K562 (cell line): ENCODE measurements around the gene HDAC10. TPM values are rescaled to one million over a fixed set of nuclear protein-coding genes. Genes with fewer than 3 reads are reported as not detected.

Experiments
- BACH1 ChIP-seq: fragments of 200-800 bp; sonication (Bioruptor generic); IDR thresholded peaks from 2 replicates; pipeline ENCODE4 v1.6.1; 2016; ENCODE audit warnings: missing genetic modification characterization, missing compliant biosample characterization
- CCNT2 ChIP-seq: IDR thresholded peaks from 2 replicates; pipeline ENCODE4 v1.6.1; 2011; ENCODE audit warnings: borderline replicate concordance, low read depth, mild to moderate bottlenecking, moderate library complexity, mixed read lengths, low read length; ENCODE audit not compliant: insufficient read length; ENCODE audit errors: extremely low read depth
- CEBPB ChIP-seq: fragments of 450-650 bp; IDR thresholded peaks from 2 replicates; pipeline ENCODE4 v1.6.1; 2016; ENCODE audit warnings: missing genetic modification characterization, missing compliant biosample characterization
- MCM5 ChIP-seq: fragments of 450-650 bp; IDR thresholded peaks from 2 replicates; pipeline ENCODE4 v1.6.1; 2016; ENCODE audit warnings: low read depth
- MIER1 ChIP-seq: fragments of 450-650 bp; IDR thresholded peaks from 2 replicates; pipeline ENCODE4 v1.6.1; 2016; ENCODE audit warnings: antibody characterized with exemption, mild to moderate bottlenecking, low read depth
- MXI1 ChIP-seq: IDR thresholded peaks from 2 replicates; pipeline ENCODE4 v1.6.1; 2011; ENCODE audit warnings: low read depth, mild to moderate bottlenecking, improper control_type of control experiment, low read length
- NRF1 ChIP-seq, 2 experiments: fragments of 450-650 bp; IDR thresholded peaks in 1 of 2; conservative IDR thresholded peaks in 1 of 2; 2 replicates each; pipeline ENCODE4 v1.6.1; 2014; ENCODE audit warnings: mild to moderate bottlenecking in 2 of 2
- PTBP1 ChIP-seq: fragments of 200-400 bp; formaldehyde crosslinking; IDR thresholded peaks from 2 replicates; pipeline ENCODE4 v1.6.1; 2017; ENCODE audit warnings: low read depth, low read length
- RBM39 ChIP-seq: fragments of 200-400 bp; formaldehyde crosslinking; optimal IDR thresholded peaks from 2 replicates; pipeline ENCODE3; 2018; ENCODE audit warnings: low read depth, low read length
- polyA plus RNA-seq, 8 experiments: library from polyadenylated mRNA; depleted of rRNA in 4 of 8; stranded (reverse) in 5 of 8; unstranded in 3 of 8; fragments of >200 nt; fragmentation: Nextera tagmentation in 2 of 8; fragmentation: Illumina TruSeq in 1 of 8; extraction: Ambion mirVana in 2 of 8; extraction: Trizol in 1 of 8; gene quantifications; 2 replicates each; pipeline versions ENCODE4 v1.2.1 to v1.2.3, GENCODE V29; 2011 to 2014; ENCODE audit warnings: inconsistent platforms in 1 of 8, missing spikeins in 1 of 8
- total RNA-seq, 7 experiments: library from RNA; depleted of rRNA in 6 of 7; stranded (reverse); fragments of >200 nt in 6 of 7; fragmentation: Illumina TruSeq in 2 of 7; extraction: Trizol in 2 of 7; gene quantifications; 2 replicates each; pipeline versions ENCODE4 v1.2.1 to v1.2.3, GENCODE V29; 2011 to 2021; ENCODE audit warnings: low replicate concordance in 1 of 7
- TF ChIP-seq, protein P1 (sequence below): sonication (generic); formaldehyde crosslinking; IDR thresholded peaks from 2 replicates; pipeline ENCODE4 v1.8.1; 2023; ENCODE audit warnings: mild to moderate bottlenecking, missing genetic modification reagents
- TF ChIP-seq, protein P2 (sequence below), 2 experiments: fragments of 450-650 bp; formaldehyde crosslinking in 1 of 2; IDR thresholded peaks; 2 replicates each; pipeline versions ENCODE4 v1.4.0 to v1.6.1; 2014 to 2020; ENCODE audit warnings: mild to moderate bottlenecking in 2 of 2, borderline replicate concordance in 1 of 2, low read depth in 1 of 2
- TF ChIP-seq, protein P3 (sequence below): fragments of 250-450 bp; sonication (Bioruptor Pico); IDR thresholded peaks from 2 replicates; pipeline ENCODE4 v1.5.0; 2021
- TF ChIP-seq, protein P4 (sequence below): IDR thresholded peaks from 2 replicates; pipeline ENCODE4 v1.6.1; 2016; ENCODE audit warnings: missing genetic modification characterization, missing compliant biosample characterization

HDAC10 gene
- total and polyA plus RNA-seq, 9 of the 15 experiments (the other 6 are each of a cell fraction or from before 2014, with no cell fraction given): 0.10 to 44.2 (median 6.5) TPM

DNA sequence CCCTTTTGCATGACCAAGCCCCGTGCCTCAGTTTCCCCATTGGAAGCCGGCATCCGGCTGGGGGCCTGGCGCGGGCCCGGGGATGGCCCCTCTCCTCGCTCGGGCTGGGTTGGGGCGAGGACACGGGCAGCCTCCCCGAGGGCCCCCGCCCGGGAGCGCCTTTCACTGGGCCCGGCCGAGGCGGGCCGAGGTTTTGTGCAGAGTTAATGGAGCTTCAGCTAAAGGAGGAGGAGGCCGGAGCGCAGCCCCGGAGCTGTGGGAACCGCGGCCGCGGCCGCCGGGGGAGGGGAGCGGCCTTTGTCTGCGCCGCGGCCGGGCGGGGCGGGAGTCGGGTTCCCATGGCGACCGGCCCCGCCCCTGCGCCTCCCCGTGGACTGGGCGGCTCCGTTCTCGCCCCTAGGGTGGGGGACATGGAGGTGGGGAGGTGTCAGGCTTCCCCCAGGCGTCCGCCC, 20.5 kb upstream of the HDAC10 start (continued):
- TF ChIP-seq NRF1 (conservative IDR thresholded peaks at IDR 0.05 in 1 of 2, IDR thresholded peaks at IDR 0.05 in 1 of 2) (peak in 1 of 2 experiments; percentile 24; a peak in 2 of 4 replicates), MCM5 (no peak), MXI1 (peak; percentile 81), RBM39 (no peak), PTBP1 (no peak), CCNT2 (no peak), MIER1 (no peak), BACH1 (tag) (no peak), CEBPB (tag) (no peak)
- TF ChIP-seq, protein P1, sequence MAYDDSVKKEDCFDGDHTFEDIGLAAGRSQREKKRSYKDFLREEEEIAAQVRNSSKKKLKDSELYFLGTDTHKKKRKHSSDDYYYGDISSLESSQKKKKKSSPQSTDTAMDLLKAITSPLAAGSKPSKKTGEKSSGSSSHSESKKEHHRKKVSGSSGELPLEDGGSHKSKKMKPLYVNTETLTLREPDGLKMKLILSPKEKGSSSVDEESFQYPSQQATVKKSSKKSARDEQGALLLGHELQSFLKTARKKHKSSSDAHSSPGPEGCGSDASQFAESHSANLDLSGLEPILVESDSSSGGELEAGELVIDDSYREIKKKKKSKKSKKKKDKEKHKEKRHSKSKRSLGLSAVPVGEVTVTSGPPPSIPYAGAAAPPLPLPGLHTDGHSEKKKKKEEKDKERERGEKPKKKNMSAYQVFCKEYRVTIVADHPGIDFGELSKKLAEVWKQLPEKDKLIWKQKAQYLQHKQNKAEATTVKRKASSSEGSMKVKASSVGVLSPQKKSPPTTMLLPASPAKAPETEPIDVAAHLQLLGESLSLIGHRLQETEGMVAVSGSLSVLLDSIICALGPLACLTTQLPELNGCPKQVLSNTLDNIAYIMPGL: no peak
- TF ChIP-seq, protein P2, sequence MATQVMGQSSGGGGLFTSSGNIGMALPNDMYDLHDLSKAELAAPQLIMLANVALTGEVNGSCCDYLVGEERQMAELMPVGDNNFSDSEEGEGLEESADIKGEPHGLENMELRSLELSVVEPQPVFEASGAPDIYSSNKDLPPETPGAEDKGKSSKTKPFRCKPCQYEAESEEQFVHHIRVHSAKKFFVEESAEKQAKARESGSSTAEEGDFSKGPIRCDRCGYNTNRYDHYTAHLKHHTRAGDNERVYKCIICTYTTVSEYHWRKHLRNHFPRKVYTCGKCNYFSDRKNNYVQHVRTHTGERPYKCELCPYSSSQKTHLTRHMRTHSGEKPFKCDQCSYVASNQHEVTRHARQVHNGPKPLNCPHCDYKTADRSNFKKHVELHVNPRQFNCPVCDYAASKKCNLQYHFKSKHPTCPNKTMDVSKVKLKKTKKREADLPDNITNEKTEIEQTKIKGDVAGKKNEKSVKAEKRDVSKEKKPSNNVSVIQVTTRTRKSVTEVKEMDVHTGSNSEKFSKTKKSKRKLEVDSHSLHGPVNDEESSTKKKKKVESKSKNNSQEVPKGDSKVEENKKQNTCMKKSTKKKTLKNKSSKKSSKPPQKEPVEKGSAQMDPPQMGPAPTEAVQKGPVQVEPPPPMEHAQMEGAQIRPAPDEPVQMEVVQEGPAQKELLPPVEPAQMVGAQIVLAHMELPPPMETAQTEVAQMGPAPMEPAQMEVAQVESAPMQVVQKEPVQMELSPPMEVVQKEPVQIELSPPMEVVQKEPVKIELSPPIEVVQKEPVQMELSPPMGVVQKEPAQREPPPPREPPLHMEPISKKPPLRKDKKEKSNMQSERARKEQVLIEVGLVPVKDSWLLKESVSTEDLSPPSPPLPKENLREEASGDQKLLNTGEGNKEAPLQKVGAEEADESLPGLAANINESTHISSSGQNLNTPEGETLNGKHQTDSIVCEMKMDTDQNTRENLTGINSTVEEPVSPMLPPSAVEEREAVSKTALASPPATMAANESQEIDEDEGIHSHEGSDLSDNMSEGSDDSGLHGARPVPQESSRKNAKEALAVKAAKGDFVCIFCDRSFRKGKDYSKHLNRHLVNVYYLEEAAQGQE (IDR thresholded peaks at IDR 0.05; ENCODE audit: borderline replicate concordance): peak; percentile 36; the same call in 1 of the 2 replicates
- TF ChIP-seq, protein P2 (CRISPR knock-in tag; IDR thresholded peaks at IDR 0.05; ENCODE audit: low read depth): peak; percentile 51; the same call in 1 of the 2 replicates
- TF ChIP-seq, protein P3, sequence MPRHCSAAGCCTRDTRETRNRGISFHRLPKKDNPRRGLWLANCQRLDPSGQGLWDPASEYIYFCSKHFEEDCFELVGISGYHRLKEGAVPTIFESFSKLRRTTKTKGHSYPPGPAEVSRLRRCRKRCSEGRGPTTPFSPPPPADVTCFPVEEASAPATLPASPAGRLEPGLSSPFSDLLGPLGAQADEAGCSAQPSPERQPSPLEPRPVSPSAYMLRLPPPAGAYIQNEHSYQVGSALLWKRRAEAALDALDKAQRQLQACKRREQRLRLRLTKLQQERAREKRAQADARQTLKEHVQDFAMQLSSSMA (CRISPR knock-in tag): no peak
- TF ChIP-seq, protein P4, sequence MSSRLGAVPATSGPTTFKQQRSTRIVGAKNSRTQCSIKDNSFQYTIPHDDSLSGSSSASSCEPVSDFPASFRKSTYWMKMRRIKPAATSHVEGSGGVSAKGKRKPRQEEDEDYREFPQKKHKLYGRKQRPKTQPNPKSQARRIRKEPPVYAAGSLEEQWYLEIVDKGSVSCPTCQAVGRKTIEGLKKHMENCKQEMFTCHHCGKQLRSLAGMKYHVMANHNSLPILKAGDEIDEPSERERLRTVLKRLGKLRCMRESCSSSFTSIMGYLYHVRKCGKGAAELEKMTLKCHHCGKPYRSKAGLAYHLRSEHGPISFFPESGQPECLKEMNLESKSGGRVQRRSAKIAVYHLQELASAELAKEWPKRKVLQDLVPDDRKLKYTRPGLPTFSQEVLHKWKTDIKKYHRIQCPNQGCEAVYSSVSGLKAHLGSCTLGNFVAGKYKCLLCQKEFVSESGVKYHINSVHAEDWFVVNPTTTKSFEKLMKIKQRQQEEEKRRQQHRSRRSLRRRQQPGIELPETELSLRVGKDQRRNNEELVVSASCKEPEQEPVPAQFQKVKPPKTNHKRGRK (tag): no peak
